HG03066 (cell line): ENCODE measurements around the gene CHST1.

ENCODE experiments used
- ATAC-seq: cut with Tn5 transposase; IDR thresholded peaks from one replicate; pipeline ENCODE4 v1.9.1; 2021; ENCODE audit warnings: low read depth; ENCODE audit not compliant: unreplicated experiment

CHST1 gene

GRCh38 chr11:45610627-45611026, 54.8 kb downstream of the CHST1 start:
- ATAC-seq: no peak

- ATAC-seq: no peak
Measured at GRCh38 chr11:45609902-45610301, 55.5 kb downstream of the CHST1 start.

- ATAC-seq: no peak
Measured at GRCh38 chr11:45609337-45609736, 56.1 kb downstream of the CHST1 start.

- no peak for ATAC-seq
Measured at GRCh38 chr11:45607995-45608394, 57.4 kb downstream of the CHST1 start.

GRCh38 chr11:45606514-45607281, 58.7 kb downstream of the CHST1 start:
- no peak for ATAC-seq

GRCh38 chr11:45605051-45605450, 60.4 kb downstream of the CHST1 start:
- no peak for ATAC-seq

GRCh38 chr11:45603946-45604682, 61.3 kb downstream of the CHST1 start:
- no peak for ATAC-seq

GRCh38 chr11:45599161-45599943, 66.1 kb downstream of the CHST1 start:
- no peak for ATAC-seq
